Measurements from ENCODE around the gene CSN2.
"Not testable (repeated sequence)": the region's sequence is repeated elsewhere in the genome, so short reads cannot be mapped to it uniquely, and the experiment has no call there.

The CSN2 gene, protein sequence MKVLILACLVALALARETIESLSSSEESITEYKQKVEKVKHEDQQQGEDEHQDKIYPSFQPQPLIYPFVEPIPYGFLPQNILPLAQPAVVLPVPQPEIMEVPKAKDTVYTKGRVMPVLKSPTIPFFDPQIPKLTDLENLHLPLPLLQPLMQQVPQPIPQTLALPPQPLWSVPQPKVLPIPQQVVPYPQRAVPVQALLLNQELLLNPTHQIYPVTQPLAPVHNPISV

GRCh38 chr4:69965628-69966027 is at the start of gene CSN2:
Gene CSN2 (minus strand): TSS chr4:69965728. CDS start chr4:69960995, 4,733 bp downstream.
- DNase-seq: no peak

DNA sequence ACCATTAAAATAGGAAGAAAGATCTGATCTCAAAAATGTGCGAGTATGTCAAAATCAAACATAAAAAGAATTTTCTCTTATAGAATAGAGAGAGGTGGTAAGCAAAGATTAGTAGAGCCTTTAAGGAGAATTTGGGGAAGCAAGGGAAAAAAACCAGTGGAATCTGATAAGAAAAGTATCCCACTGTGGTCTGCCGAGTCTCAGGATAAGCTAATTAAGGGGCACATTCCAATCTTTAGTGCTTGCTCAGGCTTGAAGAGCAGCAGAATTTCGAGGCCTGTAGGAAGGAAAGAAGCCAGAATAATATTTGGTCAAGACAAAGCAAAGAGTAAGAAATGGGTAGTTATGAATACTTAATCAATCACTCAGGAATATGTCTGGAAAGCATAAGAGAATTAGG is 43.2 kb upstream of the CSN2 start:
- DNase-seq: no peak

- no peak for DNase-seq
These were observed 37.0 kb upstream of the CSN2 start for GRCh38 chr4:70002507-70002906.

GRCh38 chr4:70000711-70001110 is 35.2 kb upstream of the CSN2 start:
- DNase-seq: no peak

GRCh38 chr4:69999420-69999819 is 33.9 kb upstream of the CSN2 start:
- DNase-seq: no peak

GRCh38 chr4:69995526-69996016 is 30.0 kb upstream of the CSN2 start, which contains the start of gene STATH:
Gene STATH (plus strand): TSS chr4:69995966. CDS start chr4:69998438, 2,472 bp downstream.
- DNase-seq: no peak

- no peak for DNase-seq
These were observed 29.3 kb upstream of the CSN2 start for GRCh38 chr4:69994782-69995181.

GRCh38 chr4:69991016-69991415 is 25.5 kb upstream of the CSN2 start:
- DNase-seq: no peak

DNA sequence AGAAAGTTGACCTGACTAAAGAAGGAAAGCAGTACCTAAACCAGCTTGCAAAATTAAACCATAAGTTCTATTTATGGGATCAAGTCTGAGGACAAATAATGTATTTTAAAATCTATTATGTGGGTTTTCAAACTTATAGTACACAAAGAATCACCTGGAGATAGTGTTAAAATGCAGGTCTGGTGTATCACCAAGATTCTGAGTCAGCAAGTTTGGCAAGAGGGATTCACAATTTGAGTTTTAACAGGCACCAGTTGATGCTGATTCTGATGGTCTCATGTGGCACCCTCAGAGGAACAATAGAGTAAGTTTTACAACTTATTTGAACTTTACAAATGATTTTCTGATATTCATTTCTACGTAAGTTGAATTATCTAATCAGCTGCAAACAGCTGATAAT is 21.1 kb upstream of the CSN2 start:
- no peak for DNase-seq

GRCh38 chr4:69984030-69984443 is 18.5 kb upstream of the CSN2 start:
- no peak for DNase-seq

DNA sequence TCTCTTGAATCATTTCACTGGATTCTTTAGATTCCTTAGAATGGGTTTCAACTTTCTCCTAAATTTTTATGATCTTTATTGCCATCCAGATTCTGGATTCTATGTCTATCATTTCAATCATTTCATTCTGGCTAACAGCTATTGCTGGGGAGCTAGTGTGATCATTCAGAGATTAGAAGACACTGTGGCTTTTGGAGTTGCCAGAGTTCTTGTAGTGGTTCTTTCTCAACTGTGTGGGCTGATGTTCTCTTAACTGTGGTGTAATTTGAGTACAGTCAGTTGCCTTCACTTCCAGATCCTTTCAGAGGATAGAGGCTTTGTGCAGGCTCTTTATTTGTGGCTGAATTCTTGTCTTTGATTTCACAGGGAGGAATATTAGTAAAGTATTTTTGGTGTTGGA is 12.1 kb upstream of the CSN2 start:
- no peak for DNase-seq

DNA sequence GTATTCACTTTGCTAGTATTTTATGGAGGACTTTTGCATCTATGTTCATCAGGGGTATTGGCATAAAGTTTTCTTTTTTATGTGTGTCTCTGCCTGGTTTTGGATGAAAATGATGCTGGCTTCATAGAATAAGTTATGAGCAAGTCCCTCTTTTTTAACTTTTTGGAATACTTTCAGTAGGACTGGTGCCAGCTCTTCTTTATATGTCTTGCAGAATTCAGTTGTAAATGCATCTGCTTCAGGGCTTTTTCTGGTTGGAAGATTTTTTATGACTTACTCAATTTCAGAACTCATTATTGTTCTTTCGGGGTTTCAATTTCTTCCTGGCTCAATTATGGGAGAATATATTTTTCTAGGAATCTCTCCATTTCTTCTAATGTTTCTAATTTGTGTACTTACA is 9.1 kb upstream of the CSN2 start:
- no peak for DNase-seq

DNA sequence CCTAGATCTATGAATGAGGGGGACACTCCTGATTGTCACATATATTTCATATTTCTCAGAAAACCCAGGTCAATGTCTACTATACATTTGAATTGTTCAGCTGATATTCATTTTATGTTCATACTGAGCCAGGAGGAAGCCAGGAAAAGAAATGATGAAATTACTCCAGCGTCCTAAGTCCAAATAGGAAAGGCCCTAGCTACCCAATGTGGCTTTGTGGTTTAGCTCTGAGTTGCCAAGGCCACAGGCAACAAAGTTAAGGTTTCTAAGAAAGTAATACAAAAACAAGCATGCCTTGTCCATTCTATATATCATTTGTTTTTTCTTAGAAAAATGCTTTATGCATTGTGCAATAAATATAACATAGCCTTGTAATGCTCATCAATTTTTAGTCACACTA is 4.5 kb upstream of the CSN2 start:
- no peak for DNase-seq

GRCh38 chr4:69957209-69957608 is 8.3 kb downstream of the CSN2 start:
- no peak for DNase-seq

- no peak for DNase-seq
These were observed 13.9 kb downstream of the CSN2 start for GRCh38 chr4:69951602-69952001.

- no peak for DNase-seq
These were observed 29.0 kb downstream of the CSN2 start for GRCh38 chr4:69936566-69936965.

DNA sequence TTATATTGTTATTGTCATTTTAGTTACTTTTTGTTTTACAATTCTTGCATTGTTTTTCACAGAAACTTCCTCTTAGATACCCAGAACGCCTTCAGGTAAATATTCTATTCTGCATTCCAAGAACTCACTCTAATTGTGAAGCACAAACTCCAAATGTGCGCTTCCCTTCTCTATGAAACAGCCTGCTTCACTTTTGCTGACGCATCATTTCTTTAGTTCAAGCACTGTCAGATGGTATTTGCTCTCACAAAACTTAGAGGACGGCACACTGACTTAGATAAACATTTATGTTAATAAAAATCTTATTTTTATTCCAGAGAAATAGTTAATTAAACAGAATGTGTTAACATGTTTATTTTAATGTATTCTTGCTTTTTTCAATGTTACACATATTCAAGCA is 31.4 kb downstream of the CSN2 start:
- DNase-seq: no peak

DNA sequence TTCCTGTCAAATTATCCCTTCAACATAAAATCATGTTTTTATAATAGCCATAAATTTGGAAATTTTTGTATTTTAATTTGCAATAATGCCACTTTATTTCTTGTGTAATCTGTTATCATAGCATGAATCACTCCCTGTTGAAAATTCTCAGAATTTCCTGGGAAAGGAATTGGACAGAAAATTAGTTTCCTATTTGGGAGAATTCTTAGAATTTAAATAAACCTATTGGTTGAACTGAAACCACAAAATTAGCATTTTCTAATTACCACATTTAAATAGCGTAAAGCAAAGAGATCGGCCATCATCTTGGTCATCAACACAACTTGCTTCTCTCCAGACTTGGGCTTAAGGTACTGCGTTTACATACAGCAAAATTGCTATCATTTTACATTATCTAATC is 34.8 kb downstream of the CSN2 start, which contains the start of gene CSN1S1:
Gene CSN1S1, plus strand, starts transcription at position 301 of the 400 bp plus-strand sequence. CDS start 1,488 bp downstream, outside the sequence.
- no peak for DNase-seq

GRCh38 chr4:69923782-69924410 is 41.6 kb downstream of the CSN2 start:
- DNase-seq: not testable (repeated sequence)

DNA sequence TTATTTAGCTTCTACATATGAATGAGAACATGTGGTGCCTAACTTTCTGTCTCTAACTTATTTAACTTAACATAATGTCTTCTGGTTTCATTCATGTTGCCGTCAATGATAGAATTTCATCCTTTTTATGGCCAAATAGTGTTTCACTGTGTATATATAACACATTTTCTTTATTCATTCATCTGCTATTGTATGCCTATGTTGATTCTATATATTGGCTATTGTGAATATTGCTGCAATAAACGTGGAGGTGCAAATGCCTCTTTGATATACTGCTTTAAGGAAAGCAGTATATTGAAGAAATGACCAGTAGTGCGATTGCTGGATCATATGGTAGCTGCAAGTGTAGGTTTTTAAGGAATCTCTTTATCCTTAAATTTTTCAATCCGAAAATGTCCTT is 44.7 kb downstream of the CSN2 start:
- no peak for DNase-seq

- no peak for DNase-seq
These were observed 55.3 kb downstream of the CSN2 start for GRCh38 chr4:69910016-69910782.

DNA sequence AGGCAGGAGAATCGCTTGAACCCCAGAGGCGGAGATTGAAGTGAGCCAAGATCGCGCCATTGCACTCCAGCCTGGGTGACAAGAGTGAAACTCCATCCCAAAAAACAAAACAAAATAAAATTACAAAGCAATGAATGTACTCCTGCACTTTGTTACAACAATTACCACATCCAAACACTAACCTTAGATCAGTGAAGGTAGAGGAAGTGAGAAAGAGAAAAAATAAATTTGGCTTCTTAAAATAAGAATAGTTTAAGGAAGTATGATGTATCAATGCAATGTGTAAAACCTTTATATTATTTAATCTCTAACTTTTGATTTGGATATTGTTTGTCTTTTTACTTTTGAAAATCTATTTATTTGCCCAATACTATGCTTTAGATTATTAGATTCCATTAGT is 56.3 kb downstream of the CSN2 start:
- no peak for DNase-seq

DNA sequence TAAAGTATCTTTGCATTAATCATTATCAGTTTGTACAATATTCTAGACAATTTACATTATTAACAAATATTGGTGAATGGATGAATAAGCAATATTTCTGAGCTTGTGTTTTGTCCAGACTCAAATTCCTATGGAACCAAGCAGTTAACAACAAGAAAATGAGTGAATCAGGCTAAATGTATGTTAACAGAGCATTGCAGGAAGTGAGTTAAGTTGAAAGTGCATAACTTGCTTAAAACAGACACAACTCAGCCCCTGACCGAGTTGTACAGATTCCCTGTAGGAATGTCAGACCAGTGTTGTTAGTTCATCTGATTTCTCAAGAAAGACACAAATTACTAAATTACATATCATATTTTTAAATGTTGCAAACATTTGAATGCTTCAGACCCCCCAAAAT is 58.4 kb downstream of the CSN2 start:
- DNase-seq: no peak

Data from activated CD8-positive, alpha-beta memory T cell treated with anti-CD3 and anti-CD28 coated beads, Interleukin-2, amount 50 U/mL, for 4 hours (primary cell).